ENCODE measurements around the gene GBP3.
"Not testable (repeated sequence)": the region's sequence is repeated elsewhere in the genome, so short reads cannot be mapped to it uniquely, and the experiment has no call there.

The GBP3 gene

DNA sequence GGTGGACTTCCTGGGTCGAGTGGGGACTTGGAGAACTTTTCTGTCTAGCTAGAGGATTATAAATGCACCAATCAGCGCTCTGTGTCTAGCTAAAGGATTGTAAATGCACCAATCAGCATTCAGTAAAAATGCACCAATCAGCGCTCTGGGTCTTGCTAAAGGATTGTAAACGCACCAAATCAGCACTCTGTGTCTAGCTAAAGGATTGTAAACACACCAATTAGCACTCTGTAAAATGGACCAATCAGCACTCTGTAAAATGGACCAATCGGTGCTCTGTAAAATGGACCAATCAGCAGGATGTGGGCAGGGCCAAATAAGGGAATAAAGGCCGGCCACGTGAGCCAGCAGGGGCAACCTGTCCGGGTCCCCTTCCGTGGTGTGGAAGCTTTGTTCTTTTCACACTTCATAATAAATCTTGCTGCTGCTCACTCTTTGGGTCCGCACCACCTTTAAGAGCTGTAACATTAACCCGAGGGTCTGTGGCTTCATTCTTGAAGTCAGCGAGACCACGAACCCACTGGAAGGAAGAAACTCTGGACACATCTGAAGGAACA, 48.0 kb downstream of the GBP3 start:
- not testable (repeated sequence) for DNase-seq

GRCh38 chr1:88973520-88974137, 49.0 kb downstream of the GBP3 start:
- DNase-seq, result no peak

DNA sequence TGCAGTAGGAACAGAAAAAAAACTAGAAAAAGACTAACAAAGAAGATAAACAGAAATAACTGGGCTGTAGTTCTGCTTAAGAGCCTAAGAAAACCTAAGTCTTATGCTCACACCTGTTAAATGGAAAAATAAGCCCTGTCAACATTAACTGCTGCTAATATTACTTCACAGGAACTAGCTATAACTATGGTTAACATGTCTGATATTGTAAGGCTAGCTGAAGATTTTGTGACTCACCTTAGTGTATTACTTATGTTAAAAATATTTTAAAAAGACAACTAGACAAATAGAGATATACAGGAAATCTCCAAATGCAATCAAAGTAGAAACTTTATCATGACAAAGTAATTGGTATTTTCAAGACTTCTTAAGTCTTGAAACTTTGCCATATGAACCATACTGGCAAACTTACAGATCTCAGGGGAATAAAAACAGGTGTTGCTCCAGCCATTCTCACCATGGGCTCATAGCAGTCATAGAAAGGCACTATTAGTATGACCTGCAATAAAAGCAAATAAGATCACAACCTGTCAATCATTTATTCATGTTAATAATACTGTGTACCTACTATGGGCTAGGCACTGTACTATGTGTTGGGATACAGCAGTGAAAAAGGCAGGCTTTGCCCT, 60.9 kb downstream of the GBP3 start:
- DNase-seq, result no peak

- DNase-seq, result no peak
These were observed 61.6 kb downstream of the GBP3 start for GRCh38 chr1:88961081-88961480.
